G401 (cell line): ENCODE results near the gene SLC9A7. TPM values are rescaled to one million over a fixed set of nuclear protein-coding genes. Genes with fewer than 3 reads are reported as not detected.

Experiments used
- DNase-seq: peaks from one replicate; pipeline ENCODE4 v3.0.0-alpha.2; 2015; ENCODE audit warnings: low spot score
- in situ Hi-C: cut with HindIII; loops from 2 replicates; pipeline ENCODE4 v1.10.0; 2016; ENCODE audit warnings: low sequenced_read_pairs, mixed read lengths
- total RNA-seq: library from RNA; depleted of rRNA; stranded (reverse); fragments of >200 nt; shearing (Covaris generic); gene quantifications from 2 replicates; pipeline ENCODE4 v1.2.3, GENCODE V29; 2014

SLC9A7 gene
- total RNA-seq, 1 experiment from 2014 or later, result 2.1 TPM

DNA sequence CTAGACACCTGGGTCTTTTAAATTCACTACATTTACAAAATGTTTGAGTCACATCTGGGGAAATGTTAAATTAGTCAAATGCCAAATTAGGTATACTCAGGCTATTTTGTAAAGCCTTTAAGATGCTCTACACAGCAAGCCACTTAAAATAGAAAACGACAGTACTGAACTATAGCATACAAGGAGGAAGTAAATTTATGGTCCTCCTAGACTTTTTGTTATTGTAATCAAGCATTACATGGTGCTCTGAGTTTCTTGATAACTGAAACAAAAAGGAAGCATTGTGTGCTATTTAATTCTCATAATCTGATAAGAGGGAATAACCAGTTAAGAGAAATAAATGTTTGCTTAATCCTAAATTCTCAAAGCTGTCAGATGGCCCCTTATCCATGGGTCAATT lies 46.2 kb downstream of the SLC9A7 start:
- DNase-seq, result no peak
- in situ Hi-C loops, result no loop called here

DNA sequence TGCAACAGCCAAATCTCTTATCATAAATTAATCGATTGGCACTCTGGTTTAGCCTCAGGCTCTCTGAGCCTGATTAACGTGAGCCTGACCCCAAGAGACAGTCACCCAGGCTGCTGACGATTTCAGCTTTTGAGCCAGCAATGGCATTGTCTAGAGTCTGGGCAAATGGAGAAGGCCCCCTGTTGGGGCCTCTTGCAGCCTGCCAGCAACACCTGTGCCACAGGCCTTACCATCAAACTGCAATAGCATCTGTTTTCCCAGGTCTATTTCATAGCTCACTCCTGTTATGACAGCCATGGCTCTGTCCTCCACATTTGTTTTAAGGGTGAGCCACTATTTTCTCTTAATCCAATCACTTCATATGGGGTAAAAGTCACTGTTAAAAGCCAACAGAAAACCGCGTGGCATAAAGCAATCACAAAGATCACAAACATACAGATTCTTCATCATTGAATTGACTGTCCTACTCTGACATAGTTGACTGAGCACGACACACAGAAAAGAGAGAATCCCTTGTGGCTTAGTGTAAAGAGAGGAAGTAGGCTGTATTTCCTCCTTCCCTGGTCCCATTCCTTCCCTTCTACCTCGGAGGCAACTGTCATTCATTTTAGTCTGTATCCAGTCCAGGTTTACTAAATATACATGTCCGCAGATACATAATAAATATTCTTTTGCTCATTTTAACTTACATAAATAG lies 47.8 kb downstream of the SLC9A7 start:
- DNase-seq, result peak; percentile 56
- in situ Hi-C loops, result no loop called here

DNA sequence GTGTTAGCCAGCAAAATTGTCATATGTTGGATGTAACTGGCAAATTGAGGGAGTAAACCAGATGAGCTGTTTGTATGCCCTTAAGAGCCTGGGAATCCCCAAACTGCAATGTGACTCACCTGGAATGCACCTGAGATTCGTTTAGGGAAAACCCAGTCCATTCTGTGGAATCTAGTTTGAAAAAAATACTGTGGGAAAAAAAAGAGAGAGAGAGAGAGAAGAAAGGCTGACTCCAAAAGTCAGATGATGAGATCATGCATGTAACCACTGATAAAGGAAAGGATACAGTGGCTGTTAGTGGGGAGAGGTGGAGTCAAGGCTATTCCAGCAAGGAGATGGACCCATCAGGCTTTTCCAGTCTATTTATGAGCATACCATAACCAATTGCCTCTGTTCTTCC lies 48.5 kb downstream of the SLC9A7 start:
- in situ Hi-C loops, result no loop called here
- DNase-seq, result no peak

DNA sequence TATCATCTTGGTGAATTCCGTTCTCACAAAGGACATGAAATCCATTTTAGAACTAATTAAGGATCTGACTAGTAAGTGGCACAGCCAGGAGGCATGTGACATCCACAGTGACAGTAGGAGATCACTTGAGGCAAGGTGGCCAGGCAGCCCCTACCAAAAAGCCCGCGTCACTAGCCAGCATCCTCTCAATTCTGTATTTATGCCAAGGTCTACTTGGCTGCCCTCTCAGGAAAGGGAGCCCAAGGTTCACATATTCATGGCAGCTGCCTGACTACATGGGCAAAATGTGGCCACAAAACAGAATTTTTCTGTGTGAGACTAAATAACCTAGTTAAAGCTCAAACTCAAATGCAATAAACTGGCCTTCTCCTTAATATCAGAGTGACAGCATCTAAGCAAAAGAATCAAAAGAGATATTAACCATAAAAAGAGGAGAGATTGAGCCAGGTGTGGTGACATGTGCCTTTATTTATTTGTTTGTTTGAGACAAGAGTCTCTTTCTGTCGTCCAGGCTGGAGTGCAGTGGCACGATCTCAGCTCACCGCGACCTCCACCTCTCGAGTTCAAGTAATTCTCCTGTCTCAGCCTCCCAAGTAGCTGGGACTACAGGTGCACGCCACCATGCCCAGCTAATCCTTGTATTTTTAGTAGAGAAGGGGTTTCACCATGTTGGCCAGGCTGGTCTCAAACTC lies 51.5 kb downstream of the SLC9A7 start:
- in situ Hi-C loops, result no loop called here
- peak; percentile 14 for DNase-seq

DNA sequence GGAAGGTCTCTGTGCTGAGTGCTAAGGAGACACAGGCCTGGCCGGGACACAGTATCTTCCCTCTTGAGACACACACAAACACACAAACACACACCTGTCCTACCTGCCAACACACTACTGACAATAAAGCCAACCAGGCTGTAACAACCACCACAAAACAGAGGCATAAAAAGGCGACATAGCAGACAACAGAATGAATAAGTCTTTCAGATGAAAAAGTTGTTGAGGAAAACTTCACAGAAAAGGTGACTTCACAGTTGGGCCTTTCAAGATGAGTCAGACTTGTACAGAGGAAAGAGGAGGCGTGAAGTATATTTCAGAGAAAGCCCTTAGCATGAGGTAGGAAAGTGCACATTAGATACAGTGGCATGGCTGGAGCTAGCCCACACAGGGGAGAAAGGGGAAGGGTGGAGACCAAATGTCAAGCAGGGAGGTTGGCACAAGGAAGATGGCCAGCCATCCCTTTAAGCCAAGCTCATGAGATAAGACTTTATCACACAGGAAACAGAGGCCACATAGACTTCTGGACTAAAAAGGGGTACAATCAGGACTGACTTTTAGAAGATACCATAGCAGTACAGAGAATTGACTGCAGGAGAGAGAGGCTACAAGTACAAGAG lies 54.0 kb downstream of the SLC9A7 start:
- in situ Hi-C loops, result no loop called here
- no peak for DNase-seq

DNA sequence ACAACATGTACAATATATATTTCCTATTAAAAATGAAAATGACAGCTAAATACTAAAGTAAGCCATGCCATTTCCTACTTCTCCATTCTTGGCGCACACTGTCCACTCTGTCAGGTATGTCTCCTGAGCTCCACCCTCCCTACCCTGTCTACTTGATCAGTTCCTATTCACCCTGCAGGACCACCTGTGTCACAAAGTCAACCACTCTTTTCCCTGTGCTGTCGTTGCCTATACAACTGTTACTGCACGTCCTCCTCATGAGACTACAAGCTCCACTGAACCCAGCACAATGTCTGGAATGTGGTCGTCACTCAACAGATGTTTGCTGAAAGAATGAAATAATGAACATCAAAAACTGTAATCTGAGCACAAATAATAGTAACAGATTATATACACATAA lies 54.9 kb downstream of the SLC9A7 start:
- DNase-seq, result no peak
- in situ Hi-C loops, result no loop called here

DNA sequence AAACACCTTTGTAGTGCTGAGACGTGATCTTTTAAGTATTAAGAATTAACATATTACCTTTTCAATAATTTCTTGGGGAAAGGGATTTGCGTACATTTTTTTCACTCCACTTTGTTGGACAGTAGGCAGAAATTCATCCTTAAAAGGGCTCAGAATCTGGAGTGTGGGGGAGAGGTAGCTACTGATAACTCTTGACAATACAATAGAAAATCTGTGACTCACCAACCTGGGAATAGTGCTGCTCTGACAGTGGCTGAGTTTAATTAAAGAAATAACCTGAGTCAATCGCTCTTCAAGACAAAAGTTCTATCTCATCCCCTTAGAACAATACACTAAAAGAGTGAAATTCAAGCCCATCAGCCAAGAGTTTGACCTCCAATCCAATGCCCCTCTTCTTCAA lies 60.2 kb downstream of the SLC9A7 start:
- in situ Hi-C loops, result no loop called here
- DNase-seq, result no peak

DNA sequence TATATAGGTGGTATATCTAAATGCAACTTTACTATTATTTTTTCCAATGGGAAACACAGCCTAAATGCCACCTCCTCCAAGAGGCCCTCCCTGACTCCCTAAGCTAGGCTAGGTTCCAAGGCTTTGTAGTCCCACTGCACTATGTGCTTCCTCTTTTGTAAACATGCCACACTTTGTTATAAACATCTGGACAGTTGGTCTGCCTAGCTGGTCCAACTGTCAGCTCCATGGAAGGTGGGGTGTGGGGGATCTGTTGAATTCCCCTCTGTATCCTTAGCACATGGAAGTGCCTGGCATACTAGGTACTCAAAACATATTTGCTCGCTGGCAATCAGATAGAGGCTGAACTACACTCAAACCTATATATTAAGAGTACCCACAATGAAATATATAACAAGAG lies 63.4 kb downstream of the SLC9A7 start:
- no peak for DNase-seq
- in situ Hi-C loops, result no loop called here

DNA sequence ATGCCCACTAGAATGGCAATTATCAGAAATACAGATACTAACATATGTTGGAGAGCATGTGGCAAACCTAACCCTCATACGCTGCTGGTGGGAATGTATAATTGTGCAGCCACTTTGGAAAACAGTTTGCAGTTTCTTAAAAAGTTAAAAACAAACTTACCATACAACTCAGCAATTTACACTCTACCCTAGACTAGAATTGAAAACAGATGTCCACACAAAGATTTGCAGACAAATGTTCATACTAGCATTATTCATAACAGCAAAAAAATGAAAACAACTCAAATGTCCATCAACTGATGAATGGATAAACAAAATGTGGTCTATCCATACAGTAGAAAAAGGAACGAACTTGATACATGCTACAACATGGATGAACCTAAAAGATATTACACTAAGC lies 64.4 kb downstream of the SLC9A7 start:
- in situ Hi-C loops, result no loop called here
- no peak for DNase-seq

DNA sequence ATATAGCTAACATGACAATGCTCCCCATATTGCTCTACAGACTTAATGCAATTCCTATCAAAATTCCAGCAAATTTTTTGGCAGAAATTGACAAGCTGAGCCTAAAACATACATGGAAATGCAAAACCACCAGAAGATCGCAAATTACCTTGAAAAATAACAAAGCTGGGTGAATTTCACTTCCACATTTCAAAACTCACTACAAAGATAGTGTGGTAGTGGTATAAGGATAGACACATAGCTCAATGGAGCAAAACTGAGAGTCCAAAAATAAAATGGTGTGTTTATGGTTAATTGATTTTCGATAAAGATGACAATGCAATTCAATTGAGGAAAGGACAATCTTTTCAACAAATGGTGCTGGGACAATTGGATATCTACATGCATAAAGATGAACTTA lies 65.8 kb downstream of the SLC9A7 start:
- DNase-seq, result no peak
- in situ Hi-C loops, result no loop called here

DNA sequence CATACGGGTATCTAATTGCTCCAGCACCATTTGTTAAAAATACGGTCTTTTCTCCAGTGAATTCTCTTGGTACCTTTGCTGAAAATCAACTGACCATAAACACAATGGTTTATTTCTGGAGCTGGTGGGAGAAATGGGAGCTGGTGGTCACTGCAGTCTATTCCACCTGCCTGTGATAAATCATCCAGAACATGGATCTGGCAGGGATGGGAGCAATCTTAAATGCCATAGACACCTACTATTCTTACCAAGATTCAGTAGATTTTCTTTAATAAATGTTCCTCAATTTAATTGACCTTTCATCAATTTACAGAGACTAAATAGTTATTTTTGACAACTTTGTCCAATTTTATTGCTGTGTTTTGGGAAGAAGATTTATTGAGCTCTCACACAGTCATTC lies 68.1 kb downstream of the SLC9A7 start:
- in situ Hi-C loops, result no loop called here
- DNase-seq, result no peak

DNA sequence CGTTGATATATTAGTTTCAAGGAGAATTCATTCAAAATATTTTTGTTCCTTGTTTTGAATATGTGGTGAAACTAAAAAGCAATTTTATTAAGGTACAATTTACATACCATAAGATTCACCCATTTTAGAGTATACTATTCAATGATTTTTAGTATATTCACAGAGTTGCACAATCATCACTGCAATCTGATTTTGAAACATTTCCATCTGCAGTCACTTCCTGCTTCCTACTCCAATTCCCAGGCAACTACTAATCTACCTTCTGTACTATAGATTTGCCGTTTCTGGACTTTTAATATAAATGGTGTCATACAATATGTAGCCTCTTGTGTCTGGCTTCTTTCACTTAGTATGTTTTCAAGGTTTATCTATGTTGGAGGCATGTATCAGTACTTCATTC lies 71.3 kb downstream of the SLC9A7 start:
- no peak for DNase-seq
- in situ Hi-C loops, result no loop called here

DNA sequence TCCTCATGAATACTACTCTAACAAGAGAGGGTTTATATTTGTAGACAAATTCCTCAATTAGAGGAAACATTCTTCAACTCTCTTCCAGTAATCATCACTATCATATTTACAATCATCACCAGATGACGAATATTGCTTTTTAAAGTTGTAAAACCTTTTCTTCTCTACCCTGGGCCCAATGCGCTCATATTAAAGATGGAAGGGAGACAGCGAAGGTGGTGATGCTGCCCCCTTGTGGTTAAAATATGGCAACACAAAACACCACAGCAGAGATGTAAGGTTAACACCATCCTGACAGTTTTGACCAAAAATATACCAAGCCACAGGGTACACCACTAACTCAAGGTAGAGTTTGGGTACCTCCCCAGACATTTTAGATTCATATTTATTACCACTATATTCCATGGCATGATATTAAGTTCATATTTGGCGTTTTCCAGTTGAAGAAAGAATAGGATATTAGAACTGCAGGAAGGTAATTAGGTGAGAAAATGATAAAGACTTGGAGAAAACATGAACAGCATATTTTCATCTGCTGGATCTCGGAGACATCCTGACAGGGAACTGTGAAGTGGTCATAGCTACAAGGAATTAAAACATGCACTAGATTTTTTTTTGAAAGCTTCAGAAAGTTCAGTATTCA lies 72.8 kb downstream of the SLC9A7 start:
- in situ Hi-C loops, result no loop called here
- DNase-seq, result peak; percentile 8

DNA sequence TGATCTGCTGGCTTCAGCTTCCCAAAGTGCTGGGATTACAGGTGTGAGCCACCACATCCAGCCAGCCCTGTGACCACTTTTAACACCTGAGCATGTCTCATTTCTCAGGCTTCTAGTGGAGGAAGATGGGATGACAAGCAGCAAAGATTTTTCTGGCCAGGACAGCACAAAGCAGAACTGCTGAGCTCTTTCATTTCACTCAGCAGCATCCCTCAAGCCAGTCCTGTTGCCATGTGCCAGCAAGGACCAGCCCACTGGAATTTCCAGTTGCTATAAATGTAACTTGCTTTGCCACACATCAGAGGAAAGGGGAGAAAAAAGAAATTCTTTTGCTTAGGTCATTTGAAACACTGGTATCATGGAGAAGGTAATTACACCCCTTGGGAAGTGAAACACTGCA lies 75.9 kb downstream of the SLC9A7 start:
- in situ Hi-C loops, result no loop called here
- DNase-seq, result no peak

DNA sequence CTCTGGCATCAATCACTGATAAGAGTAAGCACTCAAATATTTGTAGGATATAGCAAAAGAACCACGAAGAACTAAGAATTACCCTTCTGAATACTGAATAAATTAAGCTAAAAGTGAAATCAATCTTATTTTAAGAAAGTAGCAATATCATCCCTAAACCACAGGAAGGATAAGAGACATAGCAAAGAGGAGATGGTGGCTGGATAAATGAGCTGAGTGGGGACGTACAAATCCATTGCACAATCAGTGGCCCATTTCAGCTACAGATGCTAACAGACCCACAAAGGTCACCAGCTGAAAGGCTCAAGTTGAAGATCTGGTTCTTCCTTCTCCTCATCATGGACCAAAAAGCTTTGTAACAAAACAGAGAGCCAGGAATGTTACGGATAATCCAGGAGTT lies 77.1 kb downstream of the SLC9A7 start:
- no peak for DNase-seq
- in situ Hi-C loops, result no loop called here

DNA sequence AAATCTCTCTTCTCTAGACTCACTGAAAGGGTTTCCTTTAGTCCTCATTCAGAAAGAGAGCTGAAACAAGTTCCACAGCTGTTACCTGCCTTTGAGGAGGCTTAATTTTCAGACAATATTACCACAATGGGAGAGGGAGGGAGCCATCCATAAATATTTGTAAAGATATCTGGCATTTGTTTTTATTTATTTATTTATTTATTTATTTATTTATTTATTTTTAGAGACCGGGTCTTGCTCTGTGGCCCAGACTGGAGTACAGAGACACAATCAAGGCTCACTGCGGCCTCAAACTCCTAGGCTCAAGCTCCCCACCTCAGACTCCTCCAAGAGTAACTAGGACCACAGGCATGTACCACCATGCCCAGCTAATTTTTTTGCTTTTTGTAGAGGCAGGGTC lies 80.7 kb downstream of the SLC9A7 start:
- in situ Hi-C loops, result no loop called here
- no peak for DNase-seq

DNA sequence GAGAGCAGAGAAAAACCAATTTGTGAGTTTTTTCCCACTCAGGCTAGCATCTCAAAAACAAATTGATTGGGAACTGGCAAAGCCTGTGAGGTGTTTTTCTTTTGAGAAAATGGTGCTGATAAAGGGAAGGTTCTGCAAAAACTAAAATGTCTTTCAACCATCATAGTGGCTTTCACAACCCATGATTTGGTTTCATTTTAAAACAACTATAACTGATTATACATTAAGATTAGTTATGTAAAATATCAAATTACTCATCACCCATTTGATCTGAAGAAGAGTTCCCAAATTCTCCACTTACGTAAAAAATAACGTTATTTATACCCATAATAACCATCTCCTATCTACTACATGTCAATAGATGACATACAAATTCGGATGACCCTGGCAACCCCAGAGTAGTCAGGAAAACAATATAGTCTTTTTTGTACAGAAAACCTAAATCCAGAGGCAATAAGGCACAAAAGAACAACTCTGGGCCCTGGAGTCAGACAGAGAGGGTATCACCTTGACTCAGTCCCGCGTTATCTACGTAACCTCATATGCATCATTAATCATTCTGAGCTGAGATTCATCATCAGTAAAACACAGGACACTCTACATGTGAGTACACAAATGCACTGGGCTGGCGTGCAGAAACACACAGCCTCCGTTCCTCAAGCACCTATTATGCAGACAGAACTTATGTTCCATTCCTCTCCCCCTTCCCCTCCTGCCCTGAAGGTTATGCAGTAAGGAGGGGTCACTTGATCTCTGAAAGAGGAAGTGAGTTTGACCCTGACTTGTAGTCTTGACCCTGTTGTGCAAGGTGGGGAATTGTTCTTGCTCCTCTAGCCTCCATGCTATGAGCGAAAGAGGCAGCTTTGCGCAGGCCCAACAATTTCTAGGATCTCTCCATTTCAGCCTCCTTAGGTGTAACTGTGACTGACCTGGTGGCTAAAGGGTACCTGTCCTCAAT lies 82.2 kb downstream of the SLC9A7 start:
- in situ Hi-C loops, result no loop called here
- no peak for DNase-seq

DNA sequence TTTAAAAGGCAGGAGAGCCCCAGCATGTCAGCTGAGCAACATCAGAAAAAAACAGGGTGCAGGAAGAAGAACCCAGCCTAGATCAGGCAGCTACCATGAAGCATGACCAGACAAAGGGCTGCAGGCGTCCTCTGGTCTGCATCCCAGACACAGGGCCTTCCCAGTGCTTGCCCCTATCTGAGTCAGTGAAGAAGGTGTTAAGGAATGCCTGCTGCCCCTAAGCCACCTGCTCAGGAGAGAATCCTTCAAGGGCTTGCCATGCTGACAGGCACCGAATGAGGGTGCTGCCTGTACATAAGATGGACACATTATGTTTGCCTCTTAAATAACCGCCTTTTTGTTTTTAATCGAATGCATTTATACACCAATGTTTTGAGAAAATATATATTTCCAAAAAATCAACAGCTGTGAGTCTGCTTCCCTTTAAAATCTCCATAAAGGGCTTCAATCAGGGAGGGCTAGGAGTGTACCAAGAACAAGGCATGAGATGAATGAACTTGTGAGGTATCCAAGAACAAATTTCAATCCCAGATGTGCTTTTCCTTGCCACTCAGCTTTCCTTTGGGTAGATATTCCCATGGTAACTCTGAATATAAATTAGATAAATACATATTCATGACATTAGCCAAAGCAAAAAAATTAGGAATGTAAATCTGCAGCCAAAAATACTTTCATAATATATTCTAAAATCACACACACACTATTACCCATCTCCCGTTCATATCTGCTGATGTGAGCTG lies 85.1 kb downstream of the SLC9A7 start:
- no peak for DNase-seq

DNA sequence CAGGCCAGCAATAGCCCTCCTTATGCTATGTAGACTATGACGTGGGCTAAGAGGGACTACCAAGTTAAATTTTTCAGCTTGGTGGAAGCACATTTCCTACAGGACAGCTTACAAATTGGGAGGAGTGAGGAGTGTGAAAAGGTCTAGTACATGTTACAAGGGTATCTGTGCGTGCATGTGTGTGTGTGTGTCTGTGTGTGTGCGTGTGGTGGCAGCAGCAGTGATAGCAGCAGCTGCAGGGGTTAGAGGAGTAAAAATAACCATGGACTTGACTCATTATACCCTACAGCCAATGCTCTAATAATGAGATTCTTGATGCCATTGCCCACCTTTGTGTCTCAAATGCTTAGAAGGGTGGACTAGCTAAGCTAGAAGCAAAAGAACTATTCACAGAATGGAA lies 88.6 kb downstream of the SLC9A7 start:
- in situ Hi-C loops, result no loop called here
- DNase-seq, result no peak

More for the DNA sequence above, 85.1 kb downstream of the SLC9A7 start:
- in situ Hi-C loops, result no loop called here
